GM21367 (cell line): Measurements from ENCODE around the gene IL1RL1.
"Not testable (repeated sequence)": the region's sequence is repeated elsewhere in the genome, so short reads cannot be mapped to it uniquely, and the experiment has no call there.

ENCODE experiments used
- ATAC-seq: cut with Tn5 transposase; IDR thresholded peaks from one replicate; pipeline ENCODE4 v1.9.1; 2021; ENCODE audit not compliant: unreplicated experiment

Gene IL1RL1

GRCh38 chr2:102291319-102292075, 19.9 kb upstream of the IL1RL1 start:
- no peak for ATAC-seq

GRCh38 chr2:102294802-102295489, 16.4 kb upstream of the IL1RL1 start:
- ATAC-seq, result no peak

GRCh38 chr2:102295566-102295965, 15.8 kb upstream of the IL1RL1 start:
- no peak for ATAC-seq

- no peak for ATAC-seq
Observed at GRCh38 chr2:102296449-102296848, 14.9 kb upstream of the IL1RL1 start.

- no peak for ATAC-seq
Observed at GRCh38 chr2:102297891-102298290, 13.5 kb upstream of the IL1RL1 start.

GRCh38 chr2:102301867-102302362, 9.4 kb upstream of the IL1RL1 start:
- peak; percentile 85 for ATAC-seq

GRCh38 chr2:102302458-102302857, 8.9 kb upstream of the IL1RL1 start:
- ATAC-seq, result no peak

GRCh38 chr2:102303589-102303988, 7.8 kb upstream of the IL1RL1 start:
- no peak for ATAC-seq

- ATAC-seq, result no peak
Observed at GRCh38 chr2:102304268-102304667, 7.1 kb upstream of the IL1RL1 start.

GRCh38 chr2:102304711-102305611, 6.4 kb upstream of the IL1RL1 start:
- no peak for ATAC-seq

- no peak for ATAC-seq
Observed at GRCh38 chr2:102306125-102306524, 5.2 kb upstream of the IL1RL1 start.

GRCh38 chr2:102313025-102313424, 1.7 kb downstream of the IL1RL1 start:
- ATAC-seq, result no peak

GRCh38 chr2:102313471-102313870, 2.1 kb downstream of the IL1RL1 start:
- no peak for ATAC-seq

GRCh38 chr2:102313950-102314349, 2.6 kb downstream of the IL1RL1 start:
- no peak for ATAC-seq

GRCh38 chr2:102315921-102316320, 4.6 kb downstream of the IL1RL1 start:
- no peak for ATAC-seq

GRCh38 chr2:102317715-102318114, 6.4 kb downstream of the IL1RL1 start:
- no peak for ATAC-seq

- ATAC-seq, result no peak
Observed at GRCh38 chr2:102318437-102318836, 7.1 kb downstream of the IL1RL1 start.

- no peak for ATAC-seq
Observed at GRCh38 chr2:102321941-102322719, 10.8 kb downstream of the IL1RL1 start.

GRCh38 chr2:102324914-102325313, 13.6 kb downstream of the IL1RL1 start:
- ATAC-seq, result not testable (repeated sequence)

GRCh38 chr2:102331311-102331980, 20.1 kb downstream of the IL1RL1 start:
- no peak for ATAC-seq
